ENCODE measurements around the gene ACOT4. TPM values are rescaled to one million over a fixed set of nuclear protein-coding genes. Genes with fewer than 3 reads are reported as not detected.

The ACOT4 gene
- total RNA-seq = 2.2 TPM in 2 replicates

GRCh38 chr14:73591690-73592449, at the start of gene ACOT4:
Gene ACOT4 (plus strand): TSS chr14:73591873. CDS start chr14:73591960, 87 bp downstream.

GRCh38 chr14:73569185-73569958, 22.3 kb upstream of the ACOT4 start, which contains the start of gene ACOT2:
Gene ACOT2 (plus strand): TSS chr14:73569213. CDS start chr14:73569241, 28 bp downstream.

GRCh38 chr14:73612339-73613045, 20.8 kb downstream of the ACOT4 start, which contains the start of gene ACOT6:
Gene ACOT6 (plus strand): TSS chr14:73612517. CDS start chr14:73612572, 55 bp downstream.

GRCh38 chr14:73644531-73645247, 53.0 kb downstream of the ACOT4 start, which contains the start of gene DNAL1:
Gene DNAL1 (plus strand): TSS chr14:73644986. CDS start chr14:73645040, 54 bp downstream.

Other genes starting within 250 kb of the ACOT4 start
- 44.4 and 48.1 TPM in 2 replicates for gene NUMB, start 133.3 kb upstream of the ACOT4 start, total RNA-seq
- gene RIOX1, start 100.9 kb upstream of the ACOT4 start, total RNA-seq = 13.2 and 15.5 TPM in 2 replicates
- gene ACOT1, start 54.7 kb upstream of the ACOT4 start, total RNA-seq = 1.1 and 15.8 TPM in 2 replicates
- gene HEATR4, start 32.9 kb upstream of the ACOT4 start, total RNA-seq = 0.13 and 0.22 TPM in 2 replicates
- gene ACOT2, start 22.7 kb upstream of the ACOT4 start, total RNA-seq = 25.1 and 35.8 TPM in 2 replicates
- gene ACOT6, start 20.6 kb downstream of the ACOT4 start, total RNA-seq = not detected in 2 replicates
- gene DNAL1, start 53.1 kb downstream of the ACOT4 start, total RNA-seq = 11.5 and 19.6 TPM in 2 replicates
- gene PNMA1, start 122.5 kb downstream of the ACOT4 start, total RNA-seq = 35.3 and 35.5 TPM in 2 replicates

All from articular chondrocyte of knee joint (primary cell).